ENCODE results near the gene LARP6.

DNA sequence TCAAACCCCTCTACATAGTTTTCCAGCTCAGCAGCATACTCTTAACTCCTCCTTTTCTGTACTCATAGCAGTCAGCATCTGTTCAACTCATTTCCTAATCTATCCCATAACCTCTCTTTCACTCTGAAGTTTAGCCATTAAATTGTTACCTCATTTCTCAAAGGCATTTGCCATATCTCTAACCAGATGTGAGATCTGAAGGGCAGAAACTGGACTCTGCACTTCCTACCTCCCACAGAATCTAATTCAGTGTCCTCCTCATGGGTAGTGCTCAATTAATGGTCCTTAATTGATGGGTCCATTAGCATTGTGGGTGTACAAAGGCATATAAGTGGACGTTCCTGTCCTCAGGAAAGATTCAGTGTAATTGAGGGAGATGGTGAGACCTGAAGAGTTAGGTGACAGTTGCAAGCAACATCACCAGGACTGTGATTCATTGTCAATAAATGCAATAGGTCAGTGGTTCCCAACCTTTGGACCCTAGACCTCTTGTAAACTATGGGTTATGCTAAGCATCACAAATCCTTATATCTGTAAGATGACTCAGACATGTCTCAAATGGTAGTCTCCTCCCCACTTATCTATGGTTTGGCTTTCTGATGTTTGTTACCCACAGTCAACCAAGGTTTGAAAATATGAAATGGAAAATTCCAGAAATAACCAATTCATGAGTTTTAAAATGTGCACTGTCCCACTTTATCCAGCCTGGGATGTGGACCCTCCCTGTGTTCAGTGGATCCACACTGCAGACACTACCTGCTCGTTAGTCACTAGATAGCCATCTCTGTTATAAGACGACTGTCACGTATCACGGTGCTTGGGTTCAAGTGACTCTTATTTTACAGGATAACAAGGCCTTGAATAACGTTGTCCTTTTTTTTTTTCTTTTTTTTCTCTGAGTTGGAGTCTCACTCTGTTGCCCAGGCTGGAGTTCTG, 65.6 kb downstream of the LARP6 start:
- TF ChIP-seq, protein P1, sequence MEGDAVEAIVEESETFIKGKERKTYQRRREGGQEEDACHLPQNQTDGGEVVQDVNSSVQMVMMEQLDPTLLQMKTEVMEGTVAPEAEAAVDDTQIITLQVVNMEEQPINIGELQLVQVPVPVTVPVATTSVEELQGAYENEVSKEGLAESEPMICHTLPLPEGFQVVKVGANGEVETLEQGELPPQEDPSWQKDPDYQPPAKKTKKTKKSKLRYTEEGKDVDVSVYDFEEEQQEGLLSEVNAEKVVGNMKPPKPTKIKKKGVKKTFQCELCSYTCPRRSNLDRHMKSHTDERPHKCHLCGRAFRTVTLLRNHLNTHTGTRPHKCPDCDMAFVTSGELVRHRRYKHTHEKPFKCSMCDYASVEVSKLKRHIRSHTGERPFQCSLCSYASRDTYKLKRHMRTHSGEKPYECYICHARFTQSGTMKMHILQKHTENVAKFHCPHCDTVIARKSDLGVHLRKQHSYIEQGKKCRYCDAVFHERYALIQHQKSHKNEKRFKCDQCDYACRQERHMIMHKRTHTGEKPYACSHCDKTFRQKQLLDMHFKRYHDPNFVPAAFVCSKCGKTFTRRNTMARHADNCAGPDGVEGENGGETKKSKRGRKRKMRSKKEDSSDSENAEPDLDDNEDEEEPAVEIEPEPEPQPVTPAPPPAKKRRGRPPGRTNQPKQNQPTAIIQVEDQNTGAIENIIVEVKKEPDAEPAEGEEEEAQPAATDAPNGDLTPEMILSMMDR (IDR thresholded peaks at IDR 0.05 in 4 of 5, conservative IDR thresholded peaks at IDR 0.05 in 1 of 5) = no peak
- no peak for TF ChIP-seq POLR2A (IDR thresholded peaks at IDR 0.05)

All from gastrocnemius medialis (tissue), 4 donors.